Measurements from ENCODE around the gene COL27A1.

Gene COL27A1

GRCh38 chr9:114216081-114216480 is 60.7 kb downstream of the COL27A1 start:
- H3K4me3 ChIP-seq (replicated peaks; ENCODE audit: insufficient read depth, low read length), result no peak overlapping the region
- H3K27me3 ChIP-seq (ENCODE audit: insufficient read depth, poor library complexity, severe bottlenecking), result no peaks in the 10 kb centered on the region
- TF ChIP-seq POLR2AphosphoS5 (IDR thresholded peaks at IDR 0.05; ENCODE audit: low read depth) (no peak), CTCF (IDR thresholded peaks at IDR 0.05; ENCODE audit: insufficient read depth, low read length) (no peak), REST (IDR thresholded peaks at IDR 0.05; ENCODE audit: insufficient replicate concordance, low read depth) (no peak), SPI1 (IDR thresholded peaks at IDR 0.05; ENCODE audit: borderline replicate concordance, low read depth) (no peak), GABPA (IDR thresholded peaks at IDR 0.05; ENCODE audit: low read depth) (no peak)
- H3K27ac ChIP-seq (replicated peaks), result no peak overlapping the region
- DNase-seq (ENCODE audit: low read depth in 1 of 2, low spot score in 1 of 2), result no peak

- no peak for DNase-seq (ENCODE audit: low read depth in 1 of 2, low spot score in 1 of 2)
- no peak overlapping the region for H3K4me3 ChIP-seq (replicated peaks; ENCODE audit: insufficient read depth, low read length)
- no peak overlapping the region for H3K27ac ChIP-seq (replicated peaks)
Measured at GRCh38 chr9:114216976-114217375, 61.6 kb downstream of the COL27A1 start.

More at GRCh38 chr9:114216976-114217375, 61.6 kb downstream of the COL27A1 start:
- H3K27me3 ChIP-seq (ENCODE audit: insufficient read depth, poor library complexity, severe bottlenecking), result no peaks in the 10 kb centered on the region
- TF ChIP-seq REST (IDR thresholded peaks at IDR 0.05; ENCODE audit: insufficient replicate concordance, low read depth) (no peak), GABPA (IDR thresholded peaks at IDR 0.05; ENCODE audit: low read depth) (no peak), POLR2AphosphoS5 (IDR thresholded peaks at IDR 0.05; ENCODE audit: low read depth) (no peak), CTCF (IDR thresholded peaks at IDR 0.05; ENCODE audit: insufficient read depth, low read length) (no peak), SPI1 (IDR thresholded peaks at IDR 0.05; ENCODE audit: borderline replicate concordance, low read depth) (no peak)
